IMR-90 (cell line): ENCODE results near the gene OR2M5. TPM values are rescaled to one million over a fixed set of nuclear protein-coding genes. Genes with fewer than 3 reads are reported as not detected.

Source experiments
- ATAC-seq: fragments of 200-7000 bp; cut with Tn5 transposase; 2 replicates; pipeline ENCODE4 v1.9.1; 2020; ENCODE audit warnings: low read depth, mild to moderate bottlenecking, moderate library complexity
- BruUV-seq: library from RNA; stranded (reverse); fragments of 400-500 nt; replicated peaks from 2 replicates; lab custom pipeline; 2021; lab: Mats Ljungman, UMichigan
- CTCF ChIA-PET: fragments of 300-600 bp; formaldehyde crosslinking; extraction: SDS; loops from one replicate; lab custom pipeline; 2021; ENCODE audit warnings: antibody characterized with exemption; lab: Yijun Ruan, JAX
- POLR2A ChIA-PET: fragments of 300-600 bp; sonication (Branson Sonifier 250); formaldehyde crosslinking; loops from one replicate; lab custom pipeline; 2022; ENCODE audit warnings: antibody characterized with exemption; ENCODE audit not compliant: unreplicated experiment; lab: Charles Lee
- DNase-seq: peaks from one replicate; pipeline ENCODE4 v3.0.0; 2013
- H2AFZ ChIP-seq: replicated peaks from 2 replicates; pipeline ENCODE3; 2013; ENCODE audit warnings: low read length, mild to moderate bottlenecking; ENCODE audit not compliant: poor library complexity
- H2AK5ac ChIP-seq: 2 replicates; pipeline ENCODE4 v1.6.1; 2013; ENCODE audit warnings: low read depth, low read length, inconsistent platforms
- H2AK9ac ChIP-seq: replicated peaks from 2 replicates; pipeline ENCODE3; 2013; ENCODE audit warnings: mild to moderate bottlenecking, low read depth, low read length, moderate library complexity; ENCODE audit not compliant: poor library complexity
- H2BK120ac ChIP-seq: 2 replicates; pipeline ENCODE4 v1.6.1; 2013; ENCODE audit warnings: low read depth, low read length, inconsistent platforms
- H2BK15ac ChIP-seq: 3 replicates; pipeline ENCODE4 v1.6.1; 2013; ENCODE audit warnings: low read depth, low read length, inconsistent platforms
- H2BK20ac ChIP-seq: 2 replicates; pipeline ENCODE4 v1.6.1; 2013; ENCODE audit warnings: low read depth, mild to moderate bottlenecking, inconsistent platforms, low read length, moderate library complexity
- H2BK5ac ChIP-seq: 2 replicates; pipeline ENCODE4 v1.6.1; 2013; ENCODE audit warnings: mild to moderate bottlenecking, low read depth, low read length, inconsistent platforms; ENCODE audit not compliant: poor library complexity, severe bottlenecking
- H3K14ac ChIP-seq: replicated peaks from 2 replicates; pipeline ENCODE4 v1.6.1; 2013; ENCODE audit warnings: low read depth, low read length, inconsistent platforms
- H3K18ac ChIP-seq: 2 replicates; pipeline ENCODE4 v1.6.1; 2013; ENCODE audit warnings: low read depth, low read length, control low read depth
- H3K23ac ChIP-seq: 2 replicates; pipeline ENCODE4 v1.6.1; 2013; ENCODE audit warnings: low read depth, low read length, inconsistent platforms
- H3K27ac ChIP-seq: 2 replicates; pipeline ENCODE4 v1.5.1; 2013; ENCODE audit warnings: mild to moderate bottlenecking, control low read depth, low read length; ENCODE audit not compliant: insufficient read depth
- H3K27me3 ChIP-seq: 2 replicates; pipeline ENCODE4 v1.6.1; 2013; ENCODE audit warnings: low read length; ENCODE audit not compliant: control insufficient read depth, insufficient read depth
- H3K36me3 ChIP-seq: 2 replicates; pipeline ENCODE4 v1.6.1; 2013; ENCODE audit warnings: low read length, mixed read lengths; ENCODE audit not compliant: control insufficient read depth, insufficient read depth
- H3K4ac ChIP-seq: 2 replicates; pipeline ENCODE4 v1.6.1; 2013; ENCODE audit warnings: low read depth, low read length, inconsistent platforms
- H3K4me1 ChIP-seq: 2 replicates; pipeline ENCODE4 v1.6.1; 2013; ENCODE audit warnings: low read length, mixed read lengths; ENCODE audit not compliant: control insufficient read depth, insufficient read depth
- H3K4me2 ChIP-seq: 2 replicates; pipeline ENCODE4 v1.6.1; 2013; ENCODE audit warnings: low read depth, mild to moderate bottlenecking, control low read depth, low read length, moderate library complexity
- H3K4me3 ChIP-seq: 2 replicates; pipeline ENCODE4 v1.5.1; 2013; ENCODE audit warnings: low read depth, mild to moderate bottlenecking, control low read depth, low read length, moderate library complexity; ENCODE audit not compliant: insufficient read depth
- H3K56ac ChIP-seq: 2 replicates; pipeline ENCODE4 v1.6.1; 2013; ENCODE audit warnings: low read length, inconsistent platforms; ENCODE audit not compliant: insufficient read depth; ENCODE audit errors: extremely low read depth
- H3K79me1 ChIP-seq, 2 experiments: 2 replicates each; pipeline ENCODE4 v1.6.1; 2013; ENCODE audit warnings: low read length in 2 of 2, inconsistent platforms in 1 of 2, low read depth in 1 of 2
- H3K9ac ChIP-seq: 2 replicates; pipeline ENCODE4 v1.6.1; 2013; ENCODE audit warnings: low read depth, low read length, control low read depth
- H3K9me1 ChIP-seq: 2 replicates; pipeline ENCODE4 v1.6.1; 2013; ENCODE audit warnings: low read length, inconsistent platforms; ENCODE audit not compliant: insufficient read depth
- H3K9me3 ChIP-seq: 2 replicates; pipeline ENCODE4 v1.6.1; 2013; ENCODE audit warnings: low read length; ENCODE audit not compliant: control insufficient read depth, insufficient read depth
- H4K20me1 ChIP-seq: 2 replicates; pipeline ENCODE4 v1.6.1; 2013; ENCODE audit warnings: low read length, inconsistent platforms; ENCODE audit not compliant: insufficient read depth
- H4K5ac ChIP-seq: 2 replicates; pipeline ENCODE4 v1.6.1; 2013; ENCODE audit warnings: mild to moderate bottlenecking, low read depth, low read length, control low read depth
- H4K8ac ChIP-seq, 2 experiments: 2 replicates each; pipeline ENCODE4 v1.6.1; 2013; ENCODE audit warnings: low read depth in 2 of 2, low read length in 2 of 2, control low read depth in 1 of 2, inconsistent platforms in 1 of 2
- H4K91ac ChIP-seq: 2 replicates; pipeline ENCODE4 v1.6.1; 2013; ENCODE audit warnings: low read depth, low read length, inconsistent platforms; ENCODE audit not compliant: insufficient read depth
- BHLHE40 ChIP-seq: fragments of 150-350 bp; IDR thresholded peaks from 2 replicates; pipeline ENCODE4 v1.6.1; 2016; ENCODE audit warnings: mild to moderate bottlenecking, low read depth, low read length
- CEBPB ChIP-seq: IDR thresholded peaks from 2 replicates; pipeline ENCODE4 v1.6.1; 2012; ENCODE audit warnings: low read depth, low read length, improper control_type of control experiment
- CHD1 ChIP-seq: IDR thresholded peaks from 2 replicates; pipeline ENCODE4 v1.6.1; 2012; ENCODE audit warnings: low read depth, low read length, improper control_type of control experiment
- MAFK ChIP-seq: IDR thresholded peaks from 2 replicates; pipeline ENCODE4 v1.6.1; 2012; ENCODE audit warnings: low read depth, low read length, improper control_type of control experiment
- MAZ ChIP-seq: IDR thresholded peaks from 2 replicates; pipeline ENCODE4 v1.6.1; 2012; ENCODE audit warnings: low read depth, mild to moderate bottlenecking, low read length, improper control_type of control experiment, moderate library complexity, borderline replicate concordance
- RAD21 ChIP-seq: IDR thresholded peaks from 2 replicates; pipeline ENCODE4 v1.6.1; 2012; ENCODE audit warnings: low read length, improper control_type of control experiment
- dilution Hi-C: fragments of 300-500 bp; cut with HindIII; formaldehyde crosslinking; loops from one replicate; pipeline ENCODE4 v1.14.3; 2018; ENCODE audit warnings: low sequenced_read_pairs; ENCODE audit not compliant: unreplicated experiment
- in situ Hi-C: fragments of 300-500 bp; cut with MboI; formaldehyde crosslinking; loops from 3 replicates; pipeline ENCODE4 v1.14.3; 2019; ENCODE audit warnings: low sequenced_read_pairs, inconsistent platforms, mixed read lengths
- intact Hi-C: fragments of 100-400 bp; cut with micrococcal nuclease; formaldehyde crosslinking; loops from 2 replicates; pipeline ENCODE4 v1.10.0; 2022
- polyA plus RNA-seq, 3 experiments: library from polyadenylated mRNA; depleted of rRNA; stranded (reverse); fragments of >200 nt; gene quantifications; 2 replicates each; pipeline ENCODE4 v1.2.3, GENCODE V29; 2012; ENCODE audit warnings: low replicate concordance in 1 of 3
- total RNA-seq: library from RNA; depleted of rRNA; stranded (reverse); fragments of >200 nt; gene quantifications from 2 replicates; pipeline ENCODE4 v1.2.3, GENCODE V29; 2012
- TF ChIP-seq, protein P1 (sequence below): conservative IDR thresholded peaks from 2 replicates; pipeline ENCODE4 v1.5.1; 2012; ENCODE audit warnings: mild to moderate bottlenecking, low read depth, low read length, improper control_type of control experiment

OR2M5 gene
- total and polyA plus RNA-seq, 2 of the 4 experiments (the other 2 are of a cell fraction), result not detected

DNA sequence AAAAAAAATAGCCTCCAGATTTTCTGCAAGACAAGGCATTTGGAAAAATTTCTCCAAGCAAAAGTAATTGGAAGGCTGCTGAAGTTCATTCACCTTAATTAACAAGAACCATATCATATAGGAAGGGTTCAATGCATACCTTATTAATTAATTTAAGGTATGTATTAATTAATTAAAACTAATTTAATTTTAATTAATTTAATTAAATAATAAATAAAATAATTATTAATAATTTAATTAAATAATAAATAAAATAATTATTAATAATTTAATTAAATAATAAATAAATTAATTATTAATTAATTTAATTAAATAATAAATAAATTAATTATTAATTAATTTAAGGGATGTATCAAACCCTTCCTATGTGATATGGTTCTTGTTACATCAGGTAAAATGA is 42.1 kb upstream of the OR2M5 start:
- no peak overlapping the region for H3K27ac ChIP-seq
- no peak overlapping the region for H4K91ac ChIP-seq
- H4K20me1 ChIP-seq, result no peaks in the 10 kb centered on the region
- H3K9me3 ChIP-seq, result peaks cover 18% of the 10 kb centered on the region
- H2AK9ac ChIP-seq, result no peak overlapping the region
- H2BK120ac ChIP-seq, result no peak overlapping the region
- H2BK15ac ChIP-seq, result no peak overlapping the region
- H3K9me1 ChIP-seq, result no peaks in the 10 kb centered on the region
- no peak overlapping the region for H4K8ac ChIP-seq
- H3K56ac ChIP-seq, result no peak overlapping the region
- DNase-seq (no peak), ATAC-seq (no peak)
- BruUV-seq, result no TSS peak
- TF ChIP-seq MAZ (no peak), MAFK (no peak), BHLHE40 (no peak), CHD1 (no peak), CEBPB (no peak), RAD21 (no peak)
- TF ChIP-seq, protein P1, sequence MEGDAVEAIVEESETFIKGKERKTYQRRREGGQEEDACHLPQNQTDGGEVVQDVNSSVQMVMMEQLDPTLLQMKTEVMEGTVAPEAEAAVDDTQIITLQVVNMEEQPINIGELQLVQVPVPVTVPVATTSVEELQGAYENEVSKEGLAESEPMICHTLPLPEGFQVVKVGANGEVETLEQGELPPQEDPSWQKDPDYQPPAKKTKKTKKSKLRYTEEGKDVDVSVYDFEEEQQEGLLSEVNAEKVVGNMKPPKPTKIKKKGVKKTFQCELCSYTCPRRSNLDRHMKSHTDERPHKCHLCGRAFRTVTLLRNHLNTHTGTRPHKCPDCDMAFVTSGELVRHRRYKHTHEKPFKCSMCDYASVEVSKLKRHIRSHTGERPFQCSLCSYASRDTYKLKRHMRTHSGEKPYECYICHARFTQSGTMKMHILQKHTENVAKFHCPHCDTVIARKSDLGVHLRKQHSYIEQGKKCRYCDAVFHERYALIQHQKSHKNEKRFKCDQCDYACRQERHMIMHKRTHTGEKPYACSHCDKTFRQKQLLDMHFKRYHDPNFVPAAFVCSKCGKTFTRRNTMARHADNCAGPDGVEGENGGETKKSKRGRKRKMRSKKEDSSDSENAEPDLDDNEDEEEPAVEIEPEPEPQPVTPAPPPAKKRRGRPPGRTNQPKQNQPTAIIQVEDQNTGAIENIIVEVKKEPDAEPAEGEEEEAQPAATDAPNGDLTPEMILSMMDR, result no peak
- no peak overlapping the region for H3K14ac ChIP-seq
- no peaks in the 10 kb centered on the region for H3K4me1 ChIP-seq
- no peak overlapping the region for H3K18ac ChIP-seq
- dilution Hi-C loops (no loop called here), in situ Hi-C loops (no loop called here), intact Hi-C loops (no loop called here)
- no peak overlapping the region for H2BK20ac ChIP-seq
- no peaks in the 10 kb centered on the region for H3K36me3 ChIP-seq
- H3K4ac ChIP-seq, result no peak overlapping the region
- POLR2A ChIA-PET, result no interaction called here
- no peaks in the 10 kb centered on the region for H3K79me1 ChIP-seq
- H2AK5ac ChIP-seq, result no peak overlapping the region
- H3K23ac ChIP-seq, result no peak overlapping the region
- H2BK5ac ChIP-seq, result no peak overlapping the region
- no peak overlapping the region for H3K4me3 ChIP-seq
- H2AFZ ChIP-seq, result no peak overlapping the region
- no peak overlapping the region for H3K4me2 ChIP-seq
- no peaks in the 10 kb centered on the region for H3K27me3 ChIP-seq
- H4K5ac ChIP-seq, result no peak overlapping the region
- no peak overlapping the region for H3K9ac ChIP-seq
- CTCF ChIA-PET, result no interaction called here
